ENCODE data around the gene RPA1. TPM values are rescaled to one million over a fixed set of nuclear protein-coding genes. Genes with fewer than 3 reads are reported as not detected.

Gene RPA1
- total and polyA plus RNA-seq, 2 donors (not counting 1 experiment from before 2014, with no cell fraction given), result 22.3 to 55.4 TPM

DNA sequence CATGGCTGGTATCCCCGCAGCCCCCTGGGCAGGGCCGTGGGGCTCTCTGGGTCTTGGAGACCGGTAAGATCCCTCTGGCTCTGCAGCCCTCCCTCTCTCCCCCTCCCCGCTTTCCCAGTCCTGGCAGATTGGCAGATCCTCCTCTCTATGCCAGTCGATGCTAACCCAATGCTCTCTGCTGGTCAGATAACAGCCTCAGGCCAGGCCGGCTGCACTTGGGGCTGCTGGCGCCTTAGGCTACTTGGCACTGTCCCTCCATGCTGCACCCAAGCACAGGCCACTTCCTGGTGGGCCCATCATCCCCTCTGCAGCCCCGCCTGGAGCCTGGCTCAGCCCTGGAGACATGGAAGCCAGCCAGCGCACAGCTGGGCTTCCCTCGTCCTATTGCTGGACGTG is 113.6 kb downstream of the RPA1 start:
- Histone ChIP-seq H3K4me3 (replicated peaks in 1 of 4; ENCODE audit: control extremely low read depth in 1 of 4, insufficient read depth in 1 of 4, low read depth in 3 of 4, low read length in 4 of 4) (no peak overlapping the region), H2AFZ (ENCODE audit: low read length) (no peak overlapping the region), H4K20me1 (ENCODE audit: control insufficient read depth, extremely low read depth, insufficient read depth, low read length) (peaks cover 2% of the 10 kb centered on the region), H3K27ac (ENCODE audit: insufficient read depth, low read length) (no peak overlapping the region), H3K9me3 (ENCODE audit: control insufficient read depth, insufficient read depth, low read depth, low read length) (no peaks in the 10 kb centered on the region), H3K9ac (ENCODE audit: insufficient read depth, low read length) (no peak overlapping the region), H3K4me2 (ENCODE audit: extremely low read depth, insufficient read depth, low read length) (no peak overlapping the region), H3K27me3 (ENCODE audit: control insufficient read depth, insufficient read depth, low read length) (peaks cover 5% of the 10 kb centered on the region), H3K36me3 (ENCODE audit: control insufficient read depth, insufficient read depth, low read length) (no peaks in the 10 kb centered on the region), H3K79me2 (ENCODE audit: control insufficient read depth, insufficient read depth, low read length) (no peaks in the 10 kb centered on the region), H3K4me1 (ENCODE audit: control insufficient read depth, extremely low read depth, insufficient read depth, low read length) (no peaks in the 10 kb centered on the region)
- TF ChIP-seq EZH2 (IDR thresholded peaks at IDR 0.05; ENCODE audit: low read length, missing control alignments) (no peak), CTCF (conservative IDR thresholded peaks at IDR 0.05 in 1 of 2, IDR thresholded peaks at IDR 0.05 in 1 of 2; ENCODE audit: low read depth in 1 of 2, low read length in 2 of 2) (no peak)
- DNase-seq (ENCODE audit: low read depth in 2 of 2), result no peak

DNA sequence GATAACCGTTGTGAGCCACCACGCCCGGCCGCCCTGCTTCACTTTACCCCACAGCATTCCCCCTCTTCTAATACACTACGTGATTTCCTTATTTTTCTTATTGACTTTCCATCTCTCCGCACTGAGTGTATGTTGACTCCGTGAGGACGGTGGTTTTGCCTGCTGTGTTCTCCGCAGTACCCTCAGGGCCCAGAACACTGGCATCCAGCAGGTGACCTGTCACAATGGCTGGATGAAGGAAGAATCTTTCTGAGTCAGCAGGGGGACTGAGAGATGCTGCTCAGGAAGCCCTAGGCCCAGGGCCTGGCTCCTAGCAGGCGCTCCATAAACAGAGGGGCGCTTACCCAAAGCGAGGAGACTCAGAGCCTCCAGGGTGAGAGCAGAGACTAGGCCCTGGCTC is 115.8 kb downstream of the RPA1 start:
- H3K27me3 ChIP-seq (ENCODE audit: control insufficient read depth, insufficient read depth, low read length), result peaks cover 1% of the 10 kb centered on the region
- no peaks in the 10 kb centered on the region for H3K36me3 ChIP-seq (ENCODE audit: control insufficient read depth, insufficient read depth, low read length)
- H3K27ac ChIP-seq (ENCODE audit: insufficient read depth, low read length), result no peak overlapping the region
- H3K4me3 ChIP-seq (replicated peaks in 1 of 4; ENCODE audit: control extremely low read depth in 1 of 4, insufficient read depth in 1 of 4, low read depth in 3 of 4, low read length in 4 of 4), result no peak overlapping the region
- no peak overlapping the region for H3K9ac ChIP-seq (ENCODE audit: insufficient read depth, low read length)
- no peak overlapping the region for H3K4me2 ChIP-seq (ENCODE audit: extremely low read depth, insufficient read depth, low read length)
- H4K20me1 ChIP-seq (ENCODE audit: control insufficient read depth, extremely low read depth, insufficient read depth, low read length), result peaks cover 2% of the 10 kb centered on the region
- no peaks in the 10 kb centered on the region for H3K79me2 ChIP-seq (ENCODE audit: control insufficient read depth, insufficient read depth, low read length)
- DNase-seq (ENCODE audit: low read depth in 2 of 2), result no peak
- no peaks in the 10 kb centered on the region for H3K4me1 ChIP-seq (ENCODE audit: control insufficient read depth, extremely low read depth, insufficient read depth, low read length)
- no peak overlapping the region for H2AFZ ChIP-seq (ENCODE audit: low read length)
- no peaks in the 10 kb centered on the region for H3K9me3 ChIP-seq (ENCODE audit: control insufficient read depth, insufficient read depth, low read depth, low read length)
- TF ChIP-seq EZH2 (IDR thresholded peaks at IDR 0.05; ENCODE audit: low read length, missing control alignments) (no peak), CTCF (conservative IDR thresholded peaks at IDR 0.05 in 1 of 2, IDR thresholded peaks at IDR 0.05 in 1 of 2; ENCODE audit: low read depth in 1 of 2, low read length in 2 of 2) (no peak)

GRCh38 chr17:1946021-1946932 is 116.5 kb downstream of the RPA1 start:
- no peak overlapping the region for H3K4me2 ChIP-seq (ENCODE audit: extremely low read depth, insufficient read depth, low read length)
- H3K4me3 ChIP-seq (replicated peaks in 1 of 4; ENCODE audit: control extremely low read depth in 1 of 4, insufficient read depth in 1 of 4, low read depth in 3 of 4, low read length in 4 of 4), result no peak overlapping the region
- no peaks in the 10 kb centered on the region for H3K79me2 ChIP-seq (ENCODE audit: control insufficient read depth, insufficient read depth, low read length)
- no peak overlapping the region for H3K9ac ChIP-seq (ENCODE audit: insufficient read depth, low read length)
- no peaks in the 10 kb centered on the region for H3K36me3 ChIP-seq (ENCODE audit: control insufficient read depth, insufficient read depth, low read length)
- H3K27ac ChIP-seq (ENCODE audit: insufficient read depth, low read length), result no peak overlapping the region
- H3K27me3 ChIP-seq (ENCODE audit: control insufficient read depth, insufficient read depth, low read length), result no peaks in the 10 kb centered on the region
- H3K4me1 ChIP-seq (ENCODE audit: control insufficient read depth, extremely low read depth, insufficient read depth, low read length), result no peaks in the 10 kb centered on the region
- no peak for TF ChIP-seq CTCF (conservative IDR thresholded peaks at IDR 0.05 in 1 of 2, IDR thresholded peaks at IDR 0.05 in 1 of 2; ENCODE audit: low read depth in 1 of 2, low read length in 2 of 2)
- TF ChIP-seq EZH2 (IDR thresholded peaks at IDR 0.05; ENCODE audit: low read length, missing control alignments), result no peak
- H2AFZ ChIP-seq (ENCODE audit: low read length), result no peak overlapping the region
- no peak for DNase-seq (ENCODE audit: low read depth in 2 of 2)
- H4K20me1 ChIP-seq (ENCODE audit: control insufficient read depth, extremely low read depth, insufficient read depth, low read length), result peaks cover 2% of the 10 kb centered on the region
- H3K9me3 ChIP-seq (ENCODE audit: control insufficient read depth, insufficient read depth, low read depth, low read length), result no peaks in the 10 kb centered on the region
